GM23338 (cell line): ENCODE data around the gene ZBBX. TPM values are rescaled to one million over a fixed set of nuclear protein-coding genes. Genes with fewer than 3 reads are reported as not detected.

ENCODE experiments used
- ATAC-seq: fragments of 200-7000 bp; cut with Tn5 transposase; 3 replicates; pipeline ENCODE4 v1.9.1; 2020
- DNase-seq: peaks from one replicate; pipeline ENCODE4 v3.0.0-alpha.2; 2015; ENCODE audit warnings: low spot score
- H2AFZ ChIP-seq: fragments of 200-600 bp; sonication (generic); 2 replicates; pipeline ENCODE4 v1.8.0; 2016; ENCODE audit warnings: antibody characterized with exemption, mild to moderate bottlenecking, moderate library complexity
- H3F3A ChIP-seq: fragments of 200-600 bp; sonication (generic); replicated peaks from 2 replicates; pipeline ENCODE4 v1.8.0; 2017; ENCODE audit warnings: antibody characterized with exemption, mixed run types, low read depth
- H3K27ac ChIP-seq: fragments of 200-600 bp; sonication (generic); 2 replicates; pipeline ENCODE4 v1.6.1; 2016; ENCODE audit warnings: low read depth
- H3K27me3 ChIP-seq: fragments of 200-600 bp; sonication (generic); 2 replicates; pipeline ENCODE4 v1.8.0; 2016; ENCODE audit warnings: mild to moderate bottlenecking, mixed run types, moderate library complexity; ENCODE audit not compliant: insufficient read depth
- H3K36me3 ChIP-seq: fragments of 200-600 bp; sonication (generic); 2 replicates; pipeline ENCODE4 v1.8.0; 2016; ENCODE audit warnings: mild to moderate bottlenecking; ENCODE audit not compliant: insufficient read depth
- H3K4me1 ChIP-seq: fragments of 200-600 bp; sonication (generic); 2 replicates; pipeline ENCODE4 v1.8.0; 2016; ENCODE audit warnings: mild to moderate bottlenecking, moderate library complexity; ENCODE audit not compliant: insufficient read depth
- H3K4me2 ChIP-seq: fragments of 200-600 bp; sonication (generic); 2 replicates; pipeline ENCODE4 v1.7.1; 2017; ENCODE audit warnings: mixed run types
- H3K4me3 ChIP-seq: fragments of 200-600 bp; sonication (generic); 2 replicates; pipeline ENCODE4 v1.6.1; 2016; ENCODE audit warnings: mixed run types
- H3K79me2 ChIP-seq: fragments of 200-600 bp; sonication (generic); replicated peaks from 2 replicates; pipeline ENCODE4 v1.8.0; 2017; ENCODE audit warnings: mild to moderate bottlenecking; ENCODE audit not compliant: insufficient read depth
- H3K9me2 ChIP-seq: fragments of 200-600 bp; sonication (generic); 2 replicates; pipeline ENCODE4 v1.8.0; 2017; ENCODE audit not compliant: insufficient read depth
- H4K20me1 ChIP-seq: fragments of 200-600 bp; sonication (generic); replicated peaks from 2 replicates; pipeline ENCODE4 v1.8.0; 2017; ENCODE audit warnings: mild to moderate bottlenecking; ENCODE audit not compliant: insufficient read depth
- H3K27ac Mint-ChIP-seq: 2 replicates; pipeline ENCODE4 v1.8.0; 2020; ENCODE audit warnings: inconsistent platforms, mild to moderate bottlenecking, moderate library complexity, mixed read lengths
- H3K27me3 Mint-ChIP-seq: 3 replicates; pipeline ENCODE4 v1.8.0; 2022; ENCODE audit warnings: low read depth, mild to moderate bottlenecking, moderate library complexity, mixed read lengths, inconsistent platforms; ENCODE audit not compliant: insufficient read depth, poor library complexity
- H3K36me3 Mint-ChIP-seq: 3 replicates; pipeline ENCODE4 v1.8.0; 2021; ENCODE audit warnings: low read depth, mild to moderate bottlenecking, inconsistent platforms, moderate library complexity, mixed read lengths
- H3K4me1 Mint-ChIP-seq: 3 replicates; pipeline ENCODE4 v1.8.0; 2020; ENCODE audit warnings: mild to moderate bottlenecking, inconsistent platforms, mixed read lengths
- H3K4me3 Mint-ChIP-seq: 3 replicates; pipeline ENCODE4 v1.8.0; 2021; ENCODE audit warnings: moderate library complexity, mild to moderate bottlenecking, inconsistent platforms, mixed read lengths
- H3K9me3 Mint-ChIP-seq: 3 replicates; pipeline ENCODE4 v1.8.0; 2020; ENCODE audit warnings: moderate library complexity, mild to moderate bottlenecking, inconsistent platforms, mixed read lengths
- EZH2phosphoT487 ChIP-seq: fragments of 200-600 bp; sonication (generic); IDR thresholded peaks from one replicate; pipeline ENCODE4 v1.8.1; 2018; ENCODE audit warnings: antibody characterized with exemption; ENCODE audit not compliant: unreplicated experiment
- polyA plus RNA-seq: library from polyadenylated mRNA; unstranded; fragments of >200 nt; fragmentation: Nextera tagmentation; extraction: Ambion mirVana; gene quantifications from 2 replicates; pipeline ENCODE4 v1.2.1, GENCODE V29; 2016
- total RNA-seq: library from RNA; depleted of rRNA; stranded (reverse); fragments of >200 nt; shearing (Covaris generic); gene quantifications from 2 replicates; pipeline ENCODE4 v1.2.3, GENCODE V29; 2014
- TF ChIP-seq, protein P1 (sequence below): fragments of 250-450 bp; sonication (Bioruptor Pico); IDR thresholded peaks from 2 replicates; pipeline ENCODE4 v1.5.0; 2020; ENCODE audit warnings: mild to moderate bottlenecking, moderate library complexity
- TF ChIP-seq, protein P2 (sequence below): IDR thresholded peaks from 2 replicates; pipeline ENCODE4 v1.6.1; 2016; ENCODE audit warnings: antibody characterized with exemption

The ZBBX gene
- total and polyA plus RNA-seq, 2 experiments from 2014 or later = 0.90 to 1.1 TPM

DNA sequence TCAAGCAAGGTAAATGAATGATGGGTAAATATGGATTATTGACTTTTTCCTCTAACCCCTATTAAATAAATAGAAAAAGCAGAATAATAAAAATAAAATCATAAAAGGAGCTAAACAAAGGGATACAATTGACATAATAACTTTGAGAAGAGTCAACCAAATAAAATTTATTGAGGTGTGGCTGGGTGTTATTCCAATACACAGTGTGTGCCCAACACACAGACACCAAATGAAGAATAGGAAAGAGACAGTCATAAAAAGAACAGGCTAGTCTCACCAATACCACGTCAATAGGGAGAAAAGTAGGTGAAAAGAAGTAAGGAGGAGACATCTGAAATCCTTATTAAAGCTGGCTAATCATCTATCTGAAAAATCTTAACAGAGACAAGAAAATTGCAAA lies 127.1 kb downstream of the ZBBX start (continued):
- TF ChIP-seq, protein P1, sequence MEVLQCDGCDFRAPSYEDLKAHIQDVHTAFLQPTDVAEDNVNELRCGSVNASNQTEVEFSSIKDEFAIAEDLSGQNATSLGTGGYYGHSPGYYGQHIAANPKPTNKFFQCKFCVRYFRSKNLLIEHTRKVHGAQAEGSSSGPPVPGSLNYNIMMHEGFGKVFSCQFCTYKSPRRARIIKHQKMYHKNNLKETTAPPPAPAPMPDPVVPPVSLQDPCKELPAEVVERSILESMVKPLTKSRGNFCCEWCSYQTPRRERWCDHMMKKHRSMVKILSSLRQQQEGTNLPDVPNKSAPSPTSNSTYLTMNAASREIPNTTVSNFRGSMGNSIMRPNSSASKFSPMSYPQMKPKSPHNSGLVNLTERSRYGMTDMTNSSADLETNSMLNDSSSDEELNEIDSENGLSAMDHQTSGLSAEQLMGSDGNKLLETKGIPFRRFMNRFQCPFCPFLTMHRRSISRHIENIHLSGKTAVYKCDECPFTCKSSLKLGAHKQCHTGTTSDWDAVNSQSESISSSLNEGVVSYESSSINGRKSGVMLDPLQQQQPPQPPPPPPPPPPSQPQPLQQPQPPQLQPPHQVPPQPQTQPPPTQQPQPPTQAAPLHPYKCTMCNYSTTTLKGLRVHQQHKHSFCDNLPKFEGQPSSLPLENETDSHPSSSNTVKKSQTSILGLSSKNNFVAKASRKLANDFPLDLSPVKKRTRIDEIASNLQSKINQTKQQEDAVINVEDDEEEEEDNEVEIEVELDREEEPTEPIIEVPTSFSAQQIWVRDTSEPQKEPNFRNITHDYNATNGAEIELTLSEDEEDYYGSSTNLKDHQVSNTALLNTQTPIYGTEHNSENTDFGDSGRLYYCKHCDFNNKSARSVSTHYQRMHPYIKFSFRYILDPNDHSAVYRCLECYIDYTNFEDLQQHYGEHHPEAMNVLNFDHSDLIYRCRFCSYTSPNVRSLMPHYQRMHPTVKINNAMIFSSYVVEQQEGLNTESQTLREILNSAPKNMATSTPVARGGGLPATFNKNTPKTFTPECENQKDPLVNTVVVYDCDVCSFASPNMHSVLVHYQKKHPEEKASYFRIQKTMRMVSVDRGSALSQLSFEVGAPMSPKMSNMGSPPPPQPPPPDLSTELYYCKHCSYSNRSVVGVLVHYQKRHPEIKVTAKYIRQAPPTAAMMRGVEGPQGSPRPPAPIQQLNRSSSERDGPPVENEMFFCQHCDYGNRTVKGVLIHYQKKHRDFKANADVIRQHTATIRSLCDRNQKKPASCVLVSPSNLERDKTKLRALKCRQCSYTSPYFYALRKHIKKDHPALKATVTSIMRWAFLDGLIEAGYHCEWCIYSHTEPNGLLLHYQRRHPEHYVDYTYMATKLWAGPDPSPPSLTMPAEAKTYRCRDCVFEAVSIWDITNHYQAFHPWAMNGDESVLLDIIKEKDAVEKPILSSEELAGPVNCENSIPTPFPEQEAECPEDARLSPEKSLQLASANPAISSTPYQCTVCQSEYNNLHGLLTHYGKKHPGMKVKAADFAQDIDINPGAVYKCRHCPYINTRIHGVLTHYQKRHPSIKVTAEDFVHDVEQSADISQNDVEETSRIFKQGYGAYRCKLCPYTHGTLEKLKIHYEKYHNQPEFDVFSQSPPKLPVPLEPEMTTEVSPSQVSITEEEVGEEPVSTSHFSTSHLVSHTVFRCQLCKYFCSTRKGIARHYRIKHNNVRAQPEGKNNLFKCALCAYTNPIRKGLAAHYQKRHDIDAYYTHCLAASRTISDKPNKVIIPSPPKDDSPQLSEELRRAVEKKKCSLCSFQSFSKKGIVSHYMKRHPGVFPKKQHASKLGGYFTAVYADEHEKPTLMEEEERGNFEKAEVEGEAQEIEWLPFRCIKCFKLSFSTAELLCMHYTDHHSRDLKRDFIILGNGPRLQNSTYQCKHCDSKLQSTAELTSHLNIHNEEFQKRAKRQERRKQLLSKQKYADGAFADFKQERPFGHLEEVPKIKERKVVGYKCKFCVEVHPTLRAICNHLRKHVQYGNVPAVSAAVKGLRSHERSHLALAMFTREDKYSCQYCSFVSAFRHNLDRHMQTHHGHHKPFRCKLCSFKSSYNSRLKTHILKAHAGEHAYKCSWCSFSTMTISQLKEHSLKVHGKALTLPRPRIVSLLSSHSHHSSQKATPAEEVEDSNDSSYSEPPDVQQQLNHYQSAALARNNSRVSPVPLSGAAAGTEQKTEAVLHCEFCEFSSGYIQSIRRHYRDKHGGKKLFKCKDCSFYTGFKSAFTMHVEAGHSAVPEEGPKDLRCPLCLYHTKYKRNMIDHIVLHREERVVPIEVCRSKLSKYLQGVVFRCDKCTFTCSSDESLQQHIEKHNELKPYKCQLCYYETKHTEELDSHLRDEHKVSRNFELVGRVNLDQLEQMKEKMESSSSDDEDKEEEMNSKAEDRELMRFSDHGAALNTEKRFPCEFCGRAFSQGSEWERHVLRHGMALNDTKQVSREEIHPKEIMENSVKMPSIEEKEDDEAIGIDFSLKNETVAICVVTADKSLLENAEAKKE (CRISPR knock-in tag) = no peak
- no peak for TF ChIP-seq EZH2phosphoT487
- TF ChIP-seq, protein P2, sequence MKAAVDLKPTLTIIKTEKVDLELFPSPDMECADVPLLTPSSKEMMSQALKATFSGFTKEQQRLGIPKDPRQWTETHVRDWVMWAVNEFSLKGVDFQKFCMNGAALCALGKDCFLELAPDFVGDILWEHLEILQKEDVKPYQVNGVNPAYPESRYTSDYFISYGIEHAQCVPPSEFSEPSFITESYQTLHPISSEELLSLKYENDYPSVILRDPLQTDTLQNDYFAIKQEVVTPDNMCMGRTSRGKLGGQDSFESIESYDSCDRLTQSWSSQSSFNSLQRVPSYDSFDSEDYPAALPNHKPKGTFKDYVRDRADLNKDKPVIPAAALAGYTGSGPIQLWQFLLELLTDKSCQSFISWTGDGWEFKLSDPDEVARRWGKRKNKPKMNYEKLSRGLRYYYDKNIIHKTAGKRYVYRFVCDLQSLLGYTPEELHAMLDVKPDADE = no peak

DNA sequence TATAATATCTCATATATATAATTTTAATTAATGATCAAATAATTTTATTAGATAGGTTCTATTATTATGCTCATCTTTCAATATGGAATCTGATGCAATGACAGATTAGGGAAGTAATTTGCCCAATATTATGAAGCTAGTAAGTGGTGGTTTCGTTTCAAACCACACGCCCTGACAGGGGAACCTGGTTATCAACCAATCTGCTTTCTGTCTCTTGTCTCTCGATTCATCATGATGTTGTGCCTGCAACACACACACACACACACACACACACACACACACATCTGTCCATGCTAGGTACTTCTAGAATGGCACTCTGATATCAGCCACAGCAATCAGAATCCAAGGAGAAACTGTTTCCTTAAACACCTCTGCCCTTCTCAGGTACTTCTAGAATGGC lies 128.4 kb downstream of the ZBBX start:
- H3K36me3 ChIP-seq = no peaks in the 10 kb centered on the region
- no peak overlapping the region for H3K4me2 ChIP-seq
- H3K4me1 ChIP-seq = no peaks in the 10 kb centered on the region
- H2AFZ ChIP-seq = no peak overlapping the region
- Mint-ChIP-seq H3K4me1 (no peaks in the 10 kb centered on the region), H3K27me3 (no peaks in the 10 kb centered on the region), H3K36me3 (no peaks in the 10 kb centered on the region), H3K27ac (no peak overlapping the region), H3K4me3 (no peak overlapping the region), H3K9me3 (no peaks in the 10 kb centered on the region)
- H3K9me2 ChIP-seq = peaks cover 3% of the 10 kb centered on the region; the same call in 1 of the 2 replicates
- H3K79me2 ChIP-seq = no peaks in the 10 kb centered on the region
- no peaks in the 10 kb centered on the region for H3F3A ChIP-seq
- H3K27ac ChIP-seq = no peak overlapping the region
- no peak overlapping the region for H3K4me3 ChIP-seq
- TF ChIP-seq EZH2phosphoT487 = no peak
- H4K20me1 ChIP-seq = no peaks in the 10 kb centered on the region
- no peak for DNase-seq
- no peaks in the 10 kb centered on the region for H3K27me3 ChIP-seq
- ATAC-seq = no peak
